ENCODE measurements around the gene HIC1.

DNA sequence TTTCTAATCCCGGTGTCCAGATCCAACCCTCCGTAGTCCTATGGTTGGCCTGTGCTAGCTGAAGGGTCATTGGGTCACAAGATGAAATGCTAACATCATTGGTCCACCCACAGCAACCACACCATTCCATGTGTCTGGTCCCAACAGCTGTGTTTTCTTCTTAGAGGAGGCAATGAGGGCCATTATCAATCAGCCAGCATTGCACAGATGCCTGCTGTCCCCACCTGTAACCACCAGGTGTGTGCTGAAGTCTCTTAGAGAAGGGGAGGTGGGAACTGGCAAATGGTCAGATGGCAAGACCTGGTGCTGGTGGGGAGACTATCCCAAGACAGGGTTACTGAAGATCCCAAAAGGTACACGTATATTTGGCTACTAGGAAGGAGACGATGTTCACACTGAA is 37.4 kb downstream of the HIC1 start:
- TF ChIP-seq, protein P1, sequence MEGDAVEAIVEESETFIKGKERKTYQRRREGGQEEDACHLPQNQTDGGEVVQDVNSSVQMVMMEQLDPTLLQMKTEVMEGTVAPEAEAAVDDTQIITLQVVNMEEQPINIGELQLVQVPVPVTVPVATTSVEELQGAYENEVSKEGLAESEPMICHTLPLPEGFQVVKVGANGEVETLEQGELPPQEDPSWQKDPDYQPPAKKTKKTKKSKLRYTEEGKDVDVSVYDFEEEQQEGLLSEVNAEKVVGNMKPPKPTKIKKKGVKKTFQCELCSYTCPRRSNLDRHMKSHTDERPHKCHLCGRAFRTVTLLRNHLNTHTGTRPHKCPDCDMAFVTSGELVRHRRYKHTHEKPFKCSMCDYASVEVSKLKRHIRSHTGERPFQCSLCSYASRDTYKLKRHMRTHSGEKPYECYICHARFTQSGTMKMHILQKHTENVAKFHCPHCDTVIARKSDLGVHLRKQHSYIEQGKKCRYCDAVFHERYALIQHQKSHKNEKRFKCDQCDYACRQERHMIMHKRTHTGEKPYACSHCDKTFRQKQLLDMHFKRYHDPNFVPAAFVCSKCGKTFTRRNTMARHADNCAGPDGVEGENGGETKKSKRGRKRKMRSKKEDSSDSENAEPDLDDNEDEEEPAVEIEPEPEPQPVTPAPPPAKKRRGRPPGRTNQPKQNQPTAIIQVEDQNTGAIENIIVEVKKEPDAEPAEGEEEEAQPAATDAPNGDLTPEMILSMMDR (IDR thresholded peaks at IDR 0.05): no peak
- no peak for TF ChIP-seq POLR2A (IDR thresholded peaks at IDR 0.05)
- TF ChIP-seq POLR2AphosphoS5 (IDR thresholded peaks at IDR 0.05): no peak

Measured in gastroesophageal sphincter (tissue), 3 donors.